ENCODE results near the gene DOK1. TPM values are rescaled to one million over a fixed set of nuclear protein-coding genes. Genes with fewer than 3 reads are reported as not detected.

Gene DOK1
- total RNA-seq, 1 donor from 2014 or later: 27.8 TPM

GRCh38 chr2:74588664-74589063 lies 34.1 kb downstream of the DOK1 start:
- H3K27ac Mint-ChIP-seq (ENCODE audit: unreplicated experiment): no peak overlapping the region
- H3K36me3 Mint-ChIP-seq (ENCODE audit: low read depth, unreplicated experiment): no peaks in the 10 kb centered on the region
- H3K27me3 Mint-ChIP-seq (ENCODE audit: unreplicated experiment): no peaks in the 10 kb centered on the region
- H3K4me1 Mint-ChIP-seq (ENCODE audit: unreplicated experiment): peaks cover 10% of the 10 kb centered on the region
- no peak for TF ChIP-seq CTCF (IDR thresholded peaks at IDR 0.05; ENCODE audit: unreplicated experiment)
- no peaks in the 10 kb centered on the region for H3K9me3 Mint-ChIP-seq (ENCODE audit: unreplicated experiment)
- DNase-seq (ENCODE audit: low spot score): no peak
- no peak overlapping the region for H3K4me3 Mint-ChIP-seq (ENCODE audit: unreplicated experiment)

- Mint-ChIP-seq H3K27ac (ENCODE audit: unreplicated experiment) (no peak overlapping the region), H3K9me3 (ENCODE audit: unreplicated experiment) (no peaks in the 10 kb centered on the region), H3K27me3 (ENCODE audit: unreplicated experiment) (no peaks in the 10 kb centered on the region), H3K36me3 (ENCODE audit: low read depth, unreplicated experiment) (no peaks in the 10 kb centered on the region), H3K4me3 (ENCODE audit: unreplicated experiment) (no peak overlapping the region), H3K4me1 (ENCODE audit: unreplicated experiment) (no peaks in the 10 kb centered on the region)
- DNase-seq (ENCODE audit: low spot score): no peak
- TF ChIP-seq CTCF (IDR thresholded peaks at IDR 0.05; ENCODE audit: unreplicated experiment): no peak
Measured at GRCh38 chr2:74593826-74594772, 39.6 kb downstream of the DOK1 start.

GRCh38 chr2:74596584-74596983 lies 42.1 kb downstream of the DOK1 start:
- Mint-ChIP-seq H3K27me3 (ENCODE audit: unreplicated experiment) (no peaks in the 10 kb centered on the region), H3K36me3 (ENCODE audit: low read depth, unreplicated experiment) (no peaks in the 10 kb centered on the region), H3K4me3 (ENCODE audit: unreplicated experiment) (no peak overlapping the region), H3K9me3 (ENCODE audit: unreplicated experiment) (no peaks in the 10 kb centered on the region), H3K4me1 (ENCODE audit: unreplicated experiment) (no peaks in the 10 kb centered on the region), H3K27ac (ENCODE audit: unreplicated experiment) (no peak overlapping the region)
- no peak for DNase-seq (ENCODE audit: low spot score)
- no peak for TF ChIP-seq CTCF (IDR thresholded peaks at IDR 0.05; ENCODE audit: unreplicated experiment)

GRCh38 chr2:74597410-74597809 lies 42.9 kb downstream of the DOK1 start:
- Mint-ChIP-seq H3K4me3 (ENCODE audit: unreplicated experiment) (no peak overlapping the region), H3K9me3 (ENCODE audit: unreplicated experiment) (no peaks in the 10 kb centered on the region), H3K4me1 (ENCODE audit: unreplicated experiment) (no peaks in the 10 kb centered on the region), H3K27ac (ENCODE audit: unreplicated experiment) (no peak overlapping the region), H3K27me3 (ENCODE audit: unreplicated experiment) (no peaks in the 10 kb centered on the region), H3K36me3 (ENCODE audit: low read depth, unreplicated experiment) (no peaks in the 10 kb centered on the region)
- no peak for TF ChIP-seq CTCF (IDR thresholded peaks at IDR 0.05; ENCODE audit: unreplicated experiment)
- DNase-seq (ENCODE audit: low spot score): no peak

GRCh38 chr2:74599676-74600075 lies 45.2 kb downstream of the DOK1 start:
- Mint-ChIP-seq H3K4me3 (ENCODE audit: unreplicated experiment) (no peak overlapping the region), H3K4me1 (ENCODE audit: unreplicated experiment) (no peaks in the 10 kb centered on the region), H3K27me3 (ENCODE audit: unreplicated experiment) (no peaks in the 10 kb centered on the region), H3K27ac (ENCODE audit: unreplicated experiment) (no peak overlapping the region), H3K36me3 (ENCODE audit: low read depth, unreplicated experiment) (no peaks in the 10 kb centered on the region), H3K9me3 (ENCODE audit: unreplicated experiment) (no peaks in the 10 kb centered on the region)
- DNase-seq (ENCODE audit: low spot score): no peak
- no peak for TF ChIP-seq CTCF (IDR thresholded peaks at IDR 0.05; ENCODE audit: unreplicated experiment)

All from endothelial cell (in vitro differentiated cells).